ENCODE results near the gene ADIPOR2.

- TF ChIP-seq POLR2AphosphoS5 (IDR thresholded peaks at IDR 0.05) (no peak), CTCF (IDR thresholded peaks at IDR 0.05) (no peak), POLR2A (IDR thresholded peaks at IDR 0.05) (no peak)
Measured at GRCh38 chr12:1815108-1815507, 124.2 kb downstream of the ADIPOR2 start.

Measured in sigmoid colon (tissue), 4 donors.